Right hindlimb (tissue), 1 donor: ENCODE results near the gene CLEC17A.

Experiments used
- DNase-seq: peaks from one replicate; pipeline ENCODE4 v3.0.0-alpha.2; 2018

CLEC17A gene

DNA sequence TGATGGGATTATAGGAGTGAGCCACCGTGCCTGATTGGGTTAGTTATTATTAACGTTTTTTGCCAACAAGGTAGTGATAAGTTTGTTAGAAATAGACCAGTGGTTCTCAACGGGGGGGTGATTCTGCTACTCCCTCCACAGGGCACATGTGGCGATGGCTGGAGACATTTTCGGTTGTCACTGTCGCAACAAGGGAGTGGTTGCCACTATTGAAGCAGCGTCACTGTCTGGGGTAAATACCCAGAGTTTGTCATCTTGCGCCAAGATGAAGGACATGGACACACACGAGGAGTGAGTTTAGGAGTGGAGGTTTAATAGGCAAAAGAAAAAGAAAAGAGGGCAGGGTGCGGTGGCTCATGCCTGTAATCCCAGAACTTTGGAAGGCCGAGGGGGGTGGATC is 72.8 kb downstream of the CLEC17A start:
- no peak for DNase-seq

DNA sequence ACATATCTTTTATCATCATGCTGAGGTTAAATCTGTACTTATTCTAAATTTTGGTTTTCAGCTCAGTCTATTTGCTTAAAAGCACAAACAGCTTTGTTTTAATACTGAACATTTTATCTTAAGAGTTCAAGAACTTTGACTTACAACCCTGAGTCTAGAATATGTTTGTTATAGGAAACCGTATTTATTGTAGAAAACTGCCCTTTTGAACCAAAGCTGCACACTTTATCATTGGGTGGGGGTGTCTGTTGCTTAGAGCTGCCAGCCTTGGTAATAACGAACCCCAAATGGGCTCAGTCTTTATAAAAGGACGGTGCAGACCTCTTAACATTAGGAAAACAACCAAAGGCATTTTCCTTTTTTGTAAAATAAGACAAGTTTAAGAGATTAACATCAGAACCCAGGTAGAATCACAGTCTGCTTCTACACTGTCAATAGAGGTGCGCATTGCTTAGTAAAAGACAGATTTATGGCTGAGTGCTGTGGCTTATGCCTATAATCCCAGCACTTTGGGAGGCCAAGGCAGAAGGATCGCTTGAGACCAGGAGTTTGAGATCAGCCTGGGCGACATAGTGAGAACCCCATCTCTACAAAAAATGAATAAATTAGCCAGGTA is 77.1 kb downstream of the CLEC17A start:
- DNase-seq, result no peak

DNA sequence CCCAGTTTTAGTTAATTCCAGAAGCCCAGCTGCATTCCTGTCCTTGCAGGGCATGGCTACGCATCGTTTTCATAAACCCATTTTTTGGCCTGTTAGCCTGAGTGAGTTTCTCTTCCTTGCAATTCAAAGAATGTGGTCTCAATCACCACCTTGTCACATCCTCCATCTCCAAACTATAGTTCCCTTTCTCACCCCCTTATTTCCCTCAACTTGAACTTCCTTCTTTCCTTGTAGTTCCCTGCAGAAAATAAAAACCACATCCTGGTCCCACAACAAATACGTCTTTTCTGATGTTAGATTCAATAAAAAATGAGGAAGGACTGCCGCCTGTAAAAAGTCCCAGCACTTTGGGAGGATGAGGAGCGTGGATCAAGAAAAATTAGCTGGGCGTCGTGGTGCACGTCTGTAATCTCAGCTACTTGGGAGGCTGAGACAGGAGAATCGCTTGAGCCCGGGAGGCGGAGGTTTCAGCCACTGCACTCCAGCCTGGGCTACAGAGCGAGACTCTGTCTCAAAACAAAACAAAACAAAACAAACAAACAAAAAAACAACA is 78.6 kb downstream of the CLEC17A start:
- no peak for DNase-seq
